Raji (cell line): ENCODE measurements around the gene TMEM209.

Experiments used
- POLR2A ChIP-seq: IDR thresholded peaks from 2 replicates; pipeline ENCODE4 v1.6.1; 2011; ENCODE audit warnings: low read depth, low read length, control low read depth; ENCODE audit not compliant: insufficient read depth

TMEM209 gene

GRCh38 chr7:130205084-130205947 lies at the start of gene TMEM209:
Gene TMEM209 (minus strand): TSS chr7:130205406. CDS start chr7:130205375, 31 bp downstream.
- TF ChIP-seq POLR2A: peak; percentile 98

GRCh38 chr7:130254555-130254954 lies 49.3 kb upstream of the TMEM209 start:
- no peak for TF ChIP-seq POLR2A

- TF ChIP-seq POLR2A: no peak
Measured at GRCh38 chr7:130242198-130243014, 37.2 kb upstream of the TMEM209 start.

GRCh38 chr7:130240240-130240639 lies 35.0 kb upstream of the TMEM209 start:
- TF ChIP-seq POLR2A: no peak

GRCh38 chr7:130234078-130234477 lies 28.9 kb upstream of the TMEM209 start:
- TF ChIP-seq POLR2A: no peak

GRCh38 chr7:130232209-130232608 lies 27.0 kb upstream of the TMEM209 start:
- TF ChIP-seq POLR2A: no peak

- TF ChIP-seq POLR2A: no peak
Measured at GRCh38 chr7:130231792-130232191, 26.6 kb upstream of the TMEM209 start.

GRCh38 chr7:130228840-130229502 lies 23.8 kb upstream of the TMEM209 start:
- TF ChIP-seq POLR2A: no peak

GRCh38 chr7:130227883-130228575 lies 22.8 kb upstream of the TMEM209 start:
- no peak for TF ChIP-seq POLR2A

- no peak for TF ChIP-seq POLR2A
Measured at GRCh38 chr7:130226333-130226732, 21.1 kb upstream of the TMEM209 start.

- TF ChIP-seq POLR2A: no peak
Measured at GRCh38 chr7:130224210-130224609, 19.0 kb upstream of the TMEM209 start.

- no peak for TF ChIP-seq POLR2A
Measured at GRCh38 chr7:130223646-130224045, 18.4 kb upstream of the TMEM209 start.

- no peak for TF ChIP-seq POLR2A
Measured at GRCh38 chr7:130221746-130222145, 16.5 kb upstream of the TMEM209 start.

- no peak for TF ChIP-seq POLR2A
Measured at GRCh38 chr7:130219871-130220270, 14.7 kb upstream of the TMEM209 start.
